Cardiac muscle cell (in vitro differentiated cells and primary cell): ENCODE measurements around the gene WNT11. TPM values are rescaled to one million over a fixed set of nuclear protein-coding genes. Genes with fewer than 3 reads are reported as not detected.

Source experiments
- DNase-seq, 2 donors: peaks; one replicate each; pipeline versions ENCODE4 v3.0.0 to v3.0.0-alpha.2; 2010 to 2017; ENCODE audit warnings: low read depth in 1 of 2, low spot score in 1 of 2
- H3K27ac ChIP-seq: fragments of 200-600 bp; sonication (generic); 2 replicates; pipeline ENCODE4 v1.5.1; 2016
- H3K27me3 ChIP-seq: fragments of 200-600 bp; sonication (generic); 2 replicates; pipeline ENCODE4 v1.6.0; 2016; ENCODE audit warnings: control low read depth
- H3K36me3 ChIP-seq: fragments of 200-600 bp; sonication (generic); 2 replicates; pipeline ENCODE4 v1.5.1; 2016; ENCODE audit warnings: control low read depth
- H3K4me1 ChIP-seq: fragments of 200-600 bp; sonication (generic); 2 replicates; pipeline ENCODE4 v1.8.1; 2017; ENCODE audit warnings: low read depth, mild to moderate bottlenecking, mixed run types
- H3K4me3 ChIP-seq: fragments of 200-600 bp; sonication (generic); 2 replicates; pipeline ENCODE4 v1.5.1; 2016; ENCODE audit warnings: mild to moderate bottlenecking
- H3K9me3 ChIP-seq: fragments of 200-600 bp; sonication (generic); 2 replicates; pipeline ENCODE4 v1.5.1; 2017; ENCODE audit warnings: low read depth, mild to moderate bottlenecking, control low read depth
- polyA plus RNA-seq: library from polyadenylated mRNA; unstranded; fragments of >200 nt; fragmentation: Nextera tagmentation; extraction: Ambion mirVana; gene quantifications from 2 replicates; pipeline ENCODE4 v1.2.1, GENCODE V29; 2016
- total RNA-seq: library from RNA; depleted of rRNA; stranded (reverse); fragments of >200 nt; gene quantifications from 2 replicates; pipeline ENCODE4 v1.2.3, GENCODE V29; 2016
- TF ChIP-seq, protein P1 (sequence below): IDR thresholded peaks from 2 replicates; pipeline ENCODE4 v1.5.1; 2012; ENCODE audit warnings: low read depth, mild to moderate bottlenecking, low read length

WNT11 gene
- total and polyA plus RNA-seq, 2 experiments from 2014 or later: 87.9 to 107 TPM

GRCh38 chr11:76148941-76149613 is 57.2 kb downstream of the WNT11 start:
- DNase-seq: no peak
- no peaks in the 10 kb centered on the region for H3K27me3 ChIP-seq
- no peak overlapping the region for H3K4me3 ChIP-seq
- no peak overlapping the region for H3K27ac ChIP-seq
- H3K36me3 ChIP-seq: no peaks in the 10 kb centered on the region
- TF ChIP-seq, protein P1, sequence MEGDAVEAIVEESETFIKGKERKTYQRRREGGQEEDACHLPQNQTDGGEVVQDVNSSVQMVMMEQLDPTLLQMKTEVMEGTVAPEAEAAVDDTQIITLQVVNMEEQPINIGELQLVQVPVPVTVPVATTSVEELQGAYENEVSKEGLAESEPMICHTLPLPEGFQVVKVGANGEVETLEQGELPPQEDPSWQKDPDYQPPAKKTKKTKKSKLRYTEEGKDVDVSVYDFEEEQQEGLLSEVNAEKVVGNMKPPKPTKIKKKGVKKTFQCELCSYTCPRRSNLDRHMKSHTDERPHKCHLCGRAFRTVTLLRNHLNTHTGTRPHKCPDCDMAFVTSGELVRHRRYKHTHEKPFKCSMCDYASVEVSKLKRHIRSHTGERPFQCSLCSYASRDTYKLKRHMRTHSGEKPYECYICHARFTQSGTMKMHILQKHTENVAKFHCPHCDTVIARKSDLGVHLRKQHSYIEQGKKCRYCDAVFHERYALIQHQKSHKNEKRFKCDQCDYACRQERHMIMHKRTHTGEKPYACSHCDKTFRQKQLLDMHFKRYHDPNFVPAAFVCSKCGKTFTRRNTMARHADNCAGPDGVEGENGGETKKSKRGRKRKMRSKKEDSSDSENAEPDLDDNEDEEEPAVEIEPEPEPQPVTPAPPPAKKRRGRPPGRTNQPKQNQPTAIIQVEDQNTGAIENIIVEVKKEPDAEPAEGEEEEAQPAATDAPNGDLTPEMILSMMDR: no peak
- peaks cover 18% of the 10 kb centered on the region for H3K4me1 ChIP-seq
- H3K9me3 ChIP-seq: no peaks in the 10 kb centered on the region

DNA sequence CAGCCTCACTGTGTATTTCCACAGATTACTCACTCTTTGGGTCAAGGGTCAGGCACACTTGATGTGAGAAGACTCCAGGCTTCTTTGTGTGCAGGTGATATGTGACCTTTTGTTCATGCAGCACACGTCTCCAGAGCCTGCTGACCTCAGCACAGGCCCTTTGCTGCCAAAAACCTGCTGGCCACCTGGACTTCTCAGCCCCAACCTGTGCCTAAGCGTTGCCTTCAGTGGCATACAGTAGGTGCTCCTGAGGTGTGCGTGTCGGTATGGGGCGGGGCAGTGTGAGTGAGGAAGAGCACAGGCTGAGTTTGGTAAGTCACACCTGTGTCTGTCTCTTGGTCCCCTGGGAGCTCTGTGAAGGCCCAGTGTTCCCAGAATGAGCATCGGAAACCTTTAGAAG is 58.1 kb downstream of the WNT11 start:
- peaks cover 18% of the 10 kb centered on the region for H3K4me1 ChIP-seq
- no peak overlapping the region for H3K4me3 ChIP-seq
- no peak for DNase-seq
- no peaks in the 10 kb centered on the region for H3K27me3 ChIP-seq
- H3K9me3 ChIP-seq: no peaks in the 10 kb centered on the region
- no peaks in the 10 kb centered on the region for H3K36me3 ChIP-seq
- TF ChIP-seq, protein P1: no peak
- H3K27ac ChIP-seq: no peak overlapping the region

- DNase-seq: no peak
- Histone ChIP-seq H3K9me3 (no peaks in the 10 kb centered on the region), H3K36me3 (no peaks in the 10 kb centered on the region), H3K27ac (peak overlapping the region; percentile 52), H3K4me3 (no peak overlapping the region), H3K27me3 (no peaks in the 10 kb centered on the region), H3K4me1 (peaks cover 18% of the 10 kb centered on the region)
- TF ChIP-seq, protein P1: no peak
Observed at GRCh38 chr11:76147106-76147740, 59.1 kb downstream of the WNT11 start.

- Histone ChIP-seq H3K27ac (no peak overlapping the region), H3K4me3 (no peak overlapping the region), H3K27me3 (no peaks in the 10 kb centered on the region), H3K9me3 (no peaks in the 10 kb centered on the region), H3K36me3 (no peaks in the 10 kb centered on the region), H3K4me1 (peaks cover 18% of the 10 kb centered on the region)
- TF ChIP-seq, protein P1: no peak
- DNase-seq: no peak
Observed at GRCh38 chr11:76143274-76143673, 63.0 kb downstream of the WNT11 start.

GRCh38 chr11:76141901-76142588 is 64.3 kb downstream of the WNT11 start:
- Histone ChIP-seq H3K27ac (no peak overlapping the region), H3K4me1 (peaks cover 11% of the 10 kb centered on the region), H3K27me3 (no peaks in the 10 kb centered on the region), H3K4me3 (no peak overlapping the region), H3K36me3 (no peaks in the 10 kb centered on the region), H3K9me3 (no peaks in the 10 kb centered on the region)
- no peak for DNase-seq
- TF ChIP-seq, protein P1: no peak
